DOHH2 (cell line): ENCODE measurements around the gene CAMTA1.

Source experiments
- EZH2phosphoT487 ChIP-seq: fragments of 200-600 bp; sonication (generic); IDR thresholded peaks from 2 replicates; pipeline ENCODE4 v1.6.1; 2017; ENCODE audit warnings: borderline replicate concordance, mild to moderate bottlenecking, antibody characterized with exemption, low read length, moderate library complexity, mixed read lengths
- TF ChIP-seq, protein P1 (sequence below): fragments of 200-600 bp; sonication (generic); IDR thresholded peaks from one replicate; pipeline ENCODE4 v1.5.1; 2014; ENCODE audit warnings: antibody characterized with exemption, mild to moderate bottlenecking, low read depth, low read length; ENCODE audit not compliant: poor library complexity, severe bottlenecking

DNA sequence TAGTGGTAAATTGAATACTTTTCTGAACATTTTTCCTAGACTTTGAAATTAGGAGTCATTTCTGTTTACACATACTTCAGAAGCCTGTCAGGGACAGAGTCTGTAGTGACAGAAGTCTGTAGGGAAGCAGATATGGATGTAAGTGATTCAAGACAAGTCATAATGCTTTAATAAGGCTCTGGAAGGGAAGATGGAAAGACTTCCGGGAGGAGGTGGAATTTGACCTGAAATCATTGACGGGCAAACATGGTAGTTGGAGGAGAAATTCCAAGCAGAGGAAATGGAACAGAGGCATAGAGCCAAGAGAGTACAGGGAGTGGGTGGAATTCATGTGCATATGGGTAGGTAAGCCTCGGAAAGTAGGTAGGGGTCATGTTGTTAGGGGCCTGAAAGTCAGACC is 22.5 kb downstream of the CAMTA1 start:
- no peak for TF ChIP-seq EZH2phosphoT487
- TF ChIP-seq, protein P1, sequence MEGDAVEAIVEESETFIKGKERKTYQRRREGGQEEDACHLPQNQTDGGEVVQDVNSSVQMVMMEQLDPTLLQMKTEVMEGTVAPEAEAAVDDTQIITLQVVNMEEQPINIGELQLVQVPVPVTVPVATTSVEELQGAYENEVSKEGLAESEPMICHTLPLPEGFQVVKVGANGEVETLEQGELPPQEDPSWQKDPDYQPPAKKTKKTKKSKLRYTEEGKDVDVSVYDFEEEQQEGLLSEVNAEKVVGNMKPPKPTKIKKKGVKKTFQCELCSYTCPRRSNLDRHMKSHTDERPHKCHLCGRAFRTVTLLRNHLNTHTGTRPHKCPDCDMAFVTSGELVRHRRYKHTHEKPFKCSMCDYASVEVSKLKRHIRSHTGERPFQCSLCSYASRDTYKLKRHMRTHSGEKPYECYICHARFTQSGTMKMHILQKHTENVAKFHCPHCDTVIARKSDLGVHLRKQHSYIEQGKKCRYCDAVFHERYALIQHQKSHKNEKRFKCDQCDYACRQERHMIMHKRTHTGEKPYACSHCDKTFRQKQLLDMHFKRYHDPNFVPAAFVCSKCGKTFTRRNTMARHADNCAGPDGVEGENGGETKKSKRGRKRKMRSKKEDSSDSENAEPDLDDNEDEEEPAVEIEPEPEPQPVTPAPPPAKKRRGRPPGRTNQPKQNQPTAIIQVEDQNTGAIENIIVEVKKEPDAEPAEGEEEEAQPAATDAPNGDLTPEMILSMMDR = no peak
